Glutamatergic neuron (in vitro differentiated cells): ENCODE measurements around the gene RBP5. TPM values are rescaled to one million over a fixed set of nuclear protein-coding genes. Genes with fewer than 3 reads are reported as not detected.

Experiments used
- DNase-seq: peaks from one replicate; pipeline ENCODE4 v3.0.0; 2022
- H3K27ac Mint-ChIP-seq: one replicate; pipeline ENCODE4 v1.8.0; 2020; ENCODE audit warnings: mild to moderate bottlenecking, mixed read lengths, inconsistent platforms; ENCODE audit not compliant: unreplicated experiment
- H3K27me3 Mint-ChIP-seq: one replicate; pipeline ENCODE4 v1.8.0; 2020; ENCODE audit warnings: mild to moderate bottlenecking, moderate library complexity, mixed read lengths, inconsistent platforms; ENCODE audit not compliant: unreplicated experiment
- H3K36me3 Mint-ChIP-seq: one replicate; pipeline ENCODE4 v1.8.0; 2020; ENCODE audit warnings: mild to moderate bottlenecking, mixed read lengths, inconsistent platforms; ENCODE audit not compliant: unreplicated experiment
- H3K4me1 Mint-ChIP-seq: one replicate; pipeline ENCODE4 v1.8.0; 2020; ENCODE audit warnings: mild to moderate bottlenecking, low read depth, mixed read lengths, inconsistent platforms; ENCODE audit not compliant: unreplicated experiment
- H3K4me3 Mint-ChIP-seq: one replicate; pipeline ENCODE4 v1.8.0; 2020; ENCODE audit warnings: mild to moderate bottlenecking, mixed read lengths, inconsistent platforms; ENCODE audit not compliant: unreplicated experiment
- H3K9me3 Mint-ChIP-seq: one replicate; pipeline ENCODE4 v1.8.0; 2020; ENCODE audit warnings: mild to moderate bottlenecking, moderate library complexity, mixed read lengths, inconsistent platforms; ENCODE audit not compliant: unreplicated experiment
- total RNA-seq: library from RNA; stranded (reverse); fragmentation: NEBNext Ultra II Directional; extraction: Animal tissue kit (Norgen Biotek cat#: 25700); gene quantifications from one replicate; pipeline ENCODE4 v1.2.1, GENCODE V29; 2021; ENCODE audit not compliant: unreplicated experiment
- TF ChIP-seq, protein P1 (sequence below): fragments of 200-600 bp; sonication (generic); IDR thresholded peaks from one replicate; pipeline ENCODE4 v1.5.0; 2021; ENCODE audit not compliant: partially characterized antibody, unreplicated experiment

Gene RBP5
- total RNA-seq, 1 donor from 2014 or later, result 1.2 TPM

DNA sequence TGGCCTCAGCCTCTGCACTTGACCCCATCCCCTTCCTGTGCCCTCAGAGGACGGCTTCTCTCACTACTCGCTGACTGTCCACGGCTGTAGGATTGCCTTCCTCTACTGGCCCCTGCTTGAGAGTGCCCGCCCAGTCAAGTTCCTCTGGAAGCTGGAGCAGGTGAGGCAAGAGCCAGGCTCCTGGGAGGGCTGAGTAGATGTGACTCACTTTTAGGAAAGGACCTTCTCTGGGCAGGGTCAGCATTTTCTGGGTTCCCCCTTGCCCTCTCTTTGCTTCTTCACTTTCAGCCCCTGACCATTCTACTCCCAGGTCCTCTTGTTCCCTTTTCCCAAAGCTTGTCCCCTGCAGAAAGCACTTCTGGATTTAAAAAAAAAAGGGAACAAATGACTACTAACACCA lies 9.2 kb upstream of the RBP5 start:
- Mint-ChIP-seq H3K36me3 (peaks cover 57% of the 10 kb centered on the region), H3K27me3 (peaks cover 18% of the 10 kb centered on the region), H3K9me3 (peaks cover 8% of the 10 kb centered on the region), H3K4me1 (no peaks in the 10 kb centered on the region), H3K4me3 (no peak overlapping the region), H3K27ac (no peak overlapping the region)
- TF ChIP-seq, protein P1, sequence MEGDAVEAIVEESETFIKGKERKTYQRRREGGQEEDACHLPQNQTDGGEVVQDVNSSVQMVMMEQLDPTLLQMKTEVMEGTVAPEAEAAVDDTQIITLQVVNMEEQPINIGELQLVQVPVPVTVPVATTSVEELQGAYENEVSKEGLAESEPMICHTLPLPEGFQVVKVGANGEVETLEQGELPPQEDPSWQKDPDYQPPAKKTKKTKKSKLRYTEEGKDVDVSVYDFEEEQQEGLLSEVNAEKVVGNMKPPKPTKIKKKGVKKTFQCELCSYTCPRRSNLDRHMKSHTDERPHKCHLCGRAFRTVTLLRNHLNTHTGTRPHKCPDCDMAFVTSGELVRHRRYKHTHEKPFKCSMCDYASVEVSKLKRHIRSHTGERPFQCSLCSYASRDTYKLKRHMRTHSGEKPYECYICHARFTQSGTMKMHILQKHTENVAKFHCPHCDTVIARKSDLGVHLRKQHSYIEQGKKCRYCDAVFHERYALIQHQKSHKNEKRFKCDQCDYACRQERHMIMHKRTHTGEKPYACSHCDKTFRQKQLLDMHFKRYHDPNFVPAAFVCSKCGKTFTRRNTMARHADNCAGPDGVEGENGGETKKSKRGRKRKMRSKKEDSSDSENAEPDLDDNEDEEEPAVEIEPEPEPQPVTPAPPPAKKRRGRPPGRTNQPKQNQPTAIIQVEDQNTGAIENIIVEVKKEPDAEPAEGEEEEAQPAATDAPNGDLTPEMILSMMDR, result no peak
- DNase-seq, result no peak

DNA sequence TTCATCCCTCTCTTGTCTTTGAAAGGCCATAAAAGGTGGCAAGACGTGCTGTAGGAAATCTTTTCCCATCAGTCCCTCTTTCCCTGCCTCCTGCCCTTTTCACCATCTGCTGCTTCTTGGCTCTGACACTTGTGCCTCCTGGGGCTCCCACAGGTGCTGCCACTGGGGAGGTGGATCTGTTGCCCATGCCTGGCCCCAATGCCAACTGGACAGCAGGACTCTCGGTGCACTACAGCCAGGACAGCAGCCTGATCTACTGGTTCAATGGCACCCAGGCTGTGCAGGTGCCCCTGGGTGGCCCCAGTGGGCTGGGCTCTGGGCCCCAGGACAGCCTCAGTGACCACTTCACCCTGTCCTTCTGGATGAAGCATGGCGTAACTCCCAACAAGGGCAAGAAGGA lies 8.0 kb upstream of the RBP5 start:
- TF ChIP-seq, protein P1, result no peak
- H3K27ac Mint-ChIP-seq, result no peak overlapping the region
- peaks cover 54% of the 10 kb centered on the region for H3K36me3 Mint-ChIP-seq

DNA sequence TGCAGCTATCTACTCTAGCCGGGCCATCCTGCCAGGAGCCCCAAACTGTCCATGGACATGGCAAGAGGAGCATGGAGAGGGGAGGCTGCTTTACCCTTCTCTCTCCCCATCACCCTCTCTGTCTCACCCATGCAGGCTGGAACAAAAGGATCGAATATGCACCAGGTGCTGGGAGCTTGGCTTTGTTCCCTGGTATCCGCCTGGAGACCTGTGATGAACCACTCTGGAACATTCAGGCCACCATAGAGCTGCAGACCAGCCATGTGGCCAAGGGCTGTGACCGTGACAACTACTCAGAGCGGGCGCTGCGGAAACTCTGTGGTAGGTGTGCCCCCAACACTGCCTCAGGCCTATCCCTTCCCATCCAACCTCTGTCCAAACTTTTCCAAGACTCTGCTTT lies 7.4 kb upstream of the RBP5 start:
- H3K36me3 Mint-ChIP-seq, result peaks cover 49% of the 10 kb centered on the region
- H3K27me3 Mint-ChIP-seq, result peaks cover 17% of the 10 kb centered on the region
- TF ChIP-seq, protein P1, result no peak
- no peak overlapping the region for H3K4me3 Mint-ChIP-seq
- H3K4me1 Mint-ChIP-seq, result peaks cover 10% of the 10 kb centered on the region
- DNase-seq, result no peak
- H3K27ac Mint-ChIP-seq, result no peak overlapping the region
- H3K9me3 Mint-ChIP-seq, result peaks cover 13% of the 10 kb centered on the region

More for the DNA sequence above, 8.0 kb upstream of the RBP5 start:
- Mint-ChIP-seq H3K4me3 (no peak overlapping the region), H3K27me3 (peaks cover 15% of the 10 kb centered on the region), H3K9me3 (peaks cover 13% of the 10 kb centered on the region), H3K4me1 (peaks cover 10% of the 10 kb centered on the region)
- no peak for DNase-seq

DNA sequence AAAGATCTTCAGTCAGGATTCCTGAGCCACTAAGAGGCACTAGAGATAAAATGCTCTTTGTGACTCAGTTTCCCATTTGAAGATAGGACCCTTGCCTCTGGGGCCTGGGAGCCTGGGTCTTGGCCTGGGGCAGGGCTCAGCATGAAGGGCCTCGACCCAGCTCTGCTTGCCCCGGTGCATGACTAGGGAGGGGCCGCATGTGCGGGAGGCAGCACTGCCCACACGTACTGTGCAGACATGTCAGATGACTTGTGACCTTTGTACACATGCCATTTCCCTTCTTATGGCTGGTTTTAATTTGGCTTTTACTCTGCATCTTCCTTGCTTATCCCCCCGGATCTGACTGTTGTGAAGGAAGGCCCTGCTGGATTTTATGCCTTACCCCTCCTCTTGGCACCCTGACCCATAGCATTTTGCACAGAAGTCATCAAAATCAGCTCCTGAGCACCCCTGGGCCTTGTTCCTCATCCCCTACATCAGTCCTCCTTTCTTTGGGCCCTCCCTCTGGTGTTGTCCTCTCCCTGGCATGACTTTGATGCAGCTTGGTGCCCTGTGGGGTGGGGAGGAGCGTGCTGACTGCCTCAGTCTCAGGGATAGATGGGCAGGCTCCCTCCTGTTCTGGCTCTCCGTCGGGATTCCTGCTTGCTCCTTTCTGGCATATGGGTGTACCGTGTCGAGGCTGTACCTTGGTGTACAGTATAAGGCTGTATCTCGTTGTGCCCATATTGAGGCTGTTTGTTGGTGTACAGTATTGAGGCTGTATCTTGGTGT lies 5.9 kb upstream of the RBP5 start:
- TF ChIP-seq, protein P1, result no peak
- peak overlapping the region; percentile 25 for H3K4me3 Mint-ChIP-seq
- peaks cover 13% of the 10 kb centered on the region for H3K9me3 Mint-ChIP-seq
- H3K36me3 Mint-ChIP-seq, result peaks cover 45% of the 10 kb centered on the region
- H3K4me1 Mint-ChIP-seq, result peaks cover 10% of the 10 kb centered on the region
- H3K27me3 Mint-ChIP-seq, result peaks cover 21% of the 10 kb centered on the region
- no peak for DNase-seq
- no peak overlapping the region for H3K27ac Mint-ChIP-seq

DNA sequence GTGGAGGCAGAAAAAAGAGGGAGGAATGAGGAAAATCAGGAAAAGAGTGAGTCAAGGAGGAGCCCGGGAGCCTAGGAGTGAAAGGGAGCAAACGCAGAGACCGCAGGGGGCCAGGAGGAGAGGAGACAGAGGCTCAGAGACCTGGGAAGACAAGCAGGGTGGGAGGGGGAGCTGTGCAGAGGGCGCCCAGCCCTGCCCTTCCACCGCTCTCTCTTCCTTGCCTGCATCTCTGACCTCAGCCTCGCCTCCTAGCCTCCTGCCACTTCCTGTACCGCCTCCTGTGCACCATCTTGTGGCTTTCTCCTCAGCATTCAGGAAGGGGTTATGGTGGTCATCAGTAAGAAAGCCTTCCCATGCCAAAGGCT lies 2.8 kb upstream of the RBP5 start:
- peaks cover 25% of the 10 kb centered on the region for H3K36me3 Mint-ChIP-seq
- peak overlapping the region; percentile 93 for H3K27ac Mint-ChIP-seq
- peaks cover 29% of the 10 kb centered on the region for H3K27me3 Mint-ChIP-seq
- no peak for DNase-seq
- peaks cover 10% of the 10 kb centered on the region for H3K4me1 Mint-ChIP-seq
- TF ChIP-seq, protein P1, result no peak
- H3K4me3 Mint-ChIP-seq, result peak overlapping the region; percentile 95
- H3K9me3 Mint-ChIP-seq, result peaks cover 17% of the 10 kb centered on the region
